ENCODE results near the gene MRPL51. TPM values are rescaled to one million over a fixed set of nuclear protein-coding genes. Genes with fewer than 3 reads are reported as not detected.

The MRPL51 gene
- total and polyA plus RNA-seq, 10 of the 15 experiments (the other 5 are each of a cell fraction or from before 2014, with no cell fraction given), result 137 to 1,202 (median 267) TPM

DNA sequence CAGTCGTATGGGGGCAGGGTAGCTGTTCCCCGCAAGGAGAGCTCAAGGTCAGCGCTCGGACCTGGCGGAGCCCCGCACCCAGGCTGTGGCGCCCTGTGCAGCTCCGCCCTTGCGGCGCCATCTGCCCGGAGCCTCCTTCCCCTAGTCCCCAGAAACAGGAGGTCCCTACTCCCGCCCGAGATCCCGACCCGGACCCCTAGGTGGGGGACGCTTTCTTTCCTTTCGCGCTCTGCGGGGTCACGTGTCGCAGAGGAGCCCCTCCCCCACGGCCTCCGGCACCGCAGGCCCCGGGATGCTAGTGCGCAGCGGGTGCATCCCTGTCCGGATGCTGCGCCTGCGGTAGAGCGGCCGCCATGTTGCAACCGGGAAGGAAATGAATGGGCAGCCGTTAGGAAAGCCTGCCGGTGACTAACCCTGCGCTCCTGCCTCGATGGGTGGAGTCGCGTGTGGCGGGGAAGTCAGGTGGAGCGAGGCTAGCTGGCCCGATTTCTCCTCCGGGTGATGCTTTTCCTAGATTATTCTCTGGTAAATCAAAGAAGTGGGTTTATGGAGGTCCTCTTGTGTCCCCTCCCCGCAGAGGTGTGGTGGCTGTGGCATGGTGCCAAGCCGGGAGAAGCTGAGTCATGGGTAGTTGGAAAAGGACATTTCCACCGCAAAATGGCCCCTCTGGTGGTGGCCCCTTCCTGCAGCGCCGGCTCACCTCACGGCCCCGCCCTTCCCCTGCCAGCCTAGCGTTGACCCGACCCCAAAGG is 42.1 kb upstream of the MRPL51 start (continued):
- TF ChIP-seq, protein P1, sequence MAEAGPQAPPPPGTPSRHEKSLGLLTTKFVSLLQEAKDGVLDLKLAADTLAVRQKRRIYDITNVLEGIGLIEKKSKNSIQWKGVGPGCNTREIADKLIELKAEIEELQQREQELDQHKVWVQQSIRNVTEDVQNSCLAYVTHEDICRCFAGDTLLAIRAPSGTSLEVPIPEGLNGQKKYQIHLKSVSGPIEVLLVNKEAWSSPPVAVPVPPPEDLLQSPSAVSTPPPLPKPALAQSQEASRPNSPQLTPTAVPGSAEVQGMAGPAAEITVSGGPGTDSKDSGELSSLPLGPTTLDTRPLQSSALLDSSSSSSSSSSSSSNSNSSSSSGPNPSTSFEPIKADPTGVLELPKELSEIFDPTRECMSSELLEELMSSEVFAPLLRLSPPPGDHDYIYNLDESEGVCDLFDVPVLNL (IDR thresholded peaks at IDR 0.05; ENCODE audit: low read depth, low read length), result peak; percentile 55; the same call in 1 of the 2 replicates
- TF ChIP-seq EGR1 (IDR thresholded peaks at IDR 0.05; ENCODE audit: borderline replicate concordance in 1 of 2, low read depth in 2 of 2, low read length in 2 of 2) (peak in 1 of 2 experiments; percentile 30; a peak in 1 of 3 replicates), HCFC1 (IDR thresholded peaks at IDR 0.05; ENCODE audit: low read length) (no peak), BACH1 (IDR thresholded peaks at IDR 0.05; ENCODE audit: borderline replicate concordance) (peak; percentile 49; the same call in 1 of the 2 replicates), PAX5 (IDR thresholded peaks at IDR 0.05; ENCODE audit: borderline replicate concordance, low read depth, low read length) (no peak), NFIC (IDR thresholded peaks at IDR 0.05; ENCODE audit: low read depth, low read length) (no peak), POLR2AphosphoS5 (IDR thresholded peaks at IDR 0.05; ENCODE audit: low read length) (peak; percentile 73), NR2F1 (conservative IDR thresholded peaks at IDR 0.05) (0 out of 2 replicates have a peak, but pooled peaks have one; percentile 7)

DNA sequence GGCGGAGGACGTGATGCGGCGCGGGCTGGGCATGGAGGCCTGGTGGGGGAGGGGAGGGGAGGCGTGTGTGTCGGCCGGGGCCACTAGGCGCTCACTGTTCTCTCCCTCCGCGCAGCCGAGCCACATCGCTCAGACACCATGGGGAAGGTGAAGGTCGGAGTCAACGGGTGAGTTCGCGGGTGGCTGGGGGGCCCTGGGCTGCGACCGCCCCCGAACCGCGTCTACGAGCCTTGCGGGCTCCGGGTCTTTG is 41.6 kb upstream of the MRPL51 start:
- H3K36me3 ChIP-seq (ENCODE audit: control insufficient read depth in 2 of 2, insufficient read depth in 2 of 2, low read length in 1 of 2), result peaks cover 42 to 45% of the 10 kb centered on the region in 2 experiments
- BruUV-seq (replicated peaks), result no TSS peak
- WGBS (ENCODE audit: insufficient coverage, insufficient replicate concordance, low lambda C conversion rate, missing lambda C conversion rate), result 2% methylated on average over 16 of the region's 25 CpGs
- peak overlapping the region; percentile 79 for H3K9ac ChIP-seq (ENCODE audit: control insufficient read depth, insufficient read depth, low read length)
- intact Hi-C loops (cut with micrococcal nuclease; ENCODE audit: unreplicated experiment), result loop anchor here (5.0 kb wide), 2 partner anchors 42 to 197 kb away; partner anchors contain the start of genes MRPL51 and NCAPD2
- 0 out of 2 replicates have a peak, but pooled peaks have one; percentile 18 for TF ChIP-seq SMARCA5 (IDR thresholded peaks at IDR 0.05)
- peak; percentile 77 for TF ChIP-seq POLR2A (IDR thresholded peaks at IDR 0.05; ENCODE audit: low read depth, low read length)
- no peak for TF ChIP-seq PAX5 (IDR thresholded peaks at IDR 0.05; ENCODE audit: borderline replicate concordance, low read depth, low read length)
- TF ChIP-seq BACH1 (IDR thresholded peaks at IDR 0.05; ENCODE audit: borderline replicate concordance), result peak; percentile 1; the same call in 1 of the 2 replicates
- no peaks in the 10 kb centered on the region for H3K9me3 ChIP-seq (replicated peaks; ENCODE audit: control insufficient read depth, insufficient read depth, low read length)
- ChIA-PET RAD21 (ENCODE audit: unreplicated experiment) (interaction anchor here (0.7 to 6.9 kb wide), 8 partner anchors 19 to 109 kb away, joined by 3 to 67 read pairs (median 4); partner anchors contain the start of genes LPAR5 and MRPL51), CTCF (interaction anchor here (0.7 to 7.7 kb wide), 8 partner anchors 20 to 199 kb away, joined by 3 to 73 read pairs (median 3); partner anchors contain the start of genes MRPL51 and VAMP1), SMC1A (ENCODE audit: uncharacterized antibody, unreplicated experiment) (interaction anchor here (1.0 to 7.9 kb wide), 6 partner anchors 40 to 167 kb away, joined by 3 to 83 read pairs (median 6); no protein-coding TSS in a partner anchor), POLR2A (interaction anchor here (0.6 to 3.6 kb wide), 18 partner anchors 18 to 280 kb away, joined by 3 to 32 read pairs (median 5); partner anchors contain the start of genes COPS7A, MRPL51 and VAMP1)
- in situ Hi-C loops (cut with MboI), result loop anchor here (5.0 kb wide), 2 partner anchors 37 to 107 kb away; no protein-coding TSS in a partner anchor
- peak overlapping the region; percentile 98 for H3K27ac ChIP-seq (ENCODE audit: control insufficient read depth, insufficient read depth)
- DNase-seq (ENCODE audit: low read depth, low spot score) (no peak), ATAC-seq (peak; percentile 37; the same call in 2 of the 3 replicates), FAIRE-seq (no peak)
- H3K27me3 ChIP-seq (replicated peaks in 1 of 2; ENCODE audit: control insufficient read depth in 2 of 2, insufficient read depth in 2 of 2, low read length in 1 of 2), result no peaks in the 10 kb centered on the region
- H2AFZ ChIP-seq (ENCODE audit: control insufficient read depth, low read depth, low read length), result no peak overlapping the region
- peak overlapping the region; percentile 83 for H3K4me3 ChIP-seq
- peaks cover 24% of the 10 kb centered on the region for H4K20me1 ChIP-seq (ENCODE audit: control insufficient read depth, insufficient read depth)
- peaks cover 29% of the 10 kb centered on the region for H3K4me1 ChIP-seq (ENCODE audit: control insufficient read depth, insufficient read depth, low read length)
- peak overlapping the region; percentile 69; the same call in 1 of the 2 replicates for H3K4me2 ChIP-seq (ENCODE audit: control insufficient read depth, insufficient read depth)
- H3K79me2 ChIP-seq (ENCODE audit: control insufficient read depth, insufficient read depth, low read length), result peaks cover 72% of the 10 kb centered on the region

All from GM12878 (cell line).